Neural cell (in vitro differentiated cells): Measurements from ENCODE around the gene SLC28A3. TPM values are rescaled to one million over a fixed set of nuclear protein-coding genes. Genes with fewer than 3 reads are reported as not detected.

Experiments
- H2AFZ ChIP-seq: fragments of 200-600, 300-800 bp; sonication (generic), shearing (Covaris generic); 2 replicates; pipeline ENCODE4 v1.6.0; 2014; ENCODE audit warnings: low read depth, mild to moderate bottlenecking, antibody characterized with exemption, low read length, moderate library complexity
- H3F3A ChIP-seq: fragments of 200-600 bp; shearing (Covaris generic); 2 replicates; pipeline ENCODE4 v1.6.1; 2016; ENCODE audit warnings: mild to moderate bottlenecking, moderate library complexity, mixed read lengths, antibody characterized with exemption, low read length; ENCODE audit not compliant: insufficient read depth, poor library complexity, severe bottlenecking
- H3K27ac ChIP-seq: fragments of 200-600, 300-800 bp; sonication (generic), shearing (Covaris generic); 2 replicates; pipeline ENCODE4 v1.5.1; 2014; ENCODE audit warnings: mild to moderate bottlenecking, low read length, moderate library complexity
- H3K27me3 ChIP-seq: fragments of 300-800, 200-600 bp; sonication (generic), shearing (Covaris generic); 2 replicates; pipeline ENCODE4 v1.6.0; 2014; ENCODE audit warnings: mild to moderate bottlenecking, low read depth, low read length, moderate library complexity; ENCODE audit not compliant: insufficient read depth
- H3K36me3 ChIP-seq: fragments of 300-800, 200-600 bp; sonication (generic), shearing (Covaris generic); 2 replicates; pipeline ENCODE4 v1.5.1; 2014; ENCODE audit warnings: mild to moderate bottlenecking, antibody characterized with exemption, low read length, moderate library complexity; ENCODE audit not compliant: insufficient read depth
- H3K4me2 ChIP-seq: fragments of 300-800, 200-600 bp; sonication (generic), shearing (Covaris generic); 2 replicates; pipeline ENCODE4 v1.6.0; 2014; ENCODE audit warnings: mild to moderate bottlenecking, low read length
- H3K4me3 ChIP-seq: fragments of 300-800, 200-600 bp; sonication (generic), shearing (Covaris generic); 2 replicates; pipeline ENCODE4 v1.5.1; 2014; ENCODE audit warnings: mild to moderate bottlenecking, low read length, moderate library complexity
- H3K79me2 ChIP-seq: fragments of 200-600 bp; shearing (Covaris generic); replicated peaks from 2 replicates; pipeline ENCODE4 v1.6.0; 2014; ENCODE audit warnings: mild to moderate bottlenecking, low read length, moderate library complexity; ENCODE audit not compliant: insufficient read depth
- H3K9ac ChIP-seq: fragments of 300-800, 200-600 bp; sonication (generic), shearing (Covaris generic); 2 replicates; pipeline ENCODE4 v1.6.1; 2016; ENCODE audit warnings: mild to moderate bottlenecking, low read length, mixed read lengths
- H3K9me2 ChIP-seq: fragments of 200-600 bp; shearing (Covaris generic); 2 replicates; pipeline ENCODE4 v1.6.1; 2016; ENCODE audit warnings: mild to moderate bottlenecking, low read length, mixed read lengths; ENCODE audit not compliant: insufficient read depth
- H3K9me3 ChIP-seq: fragments of 200-600, 300-800 bp; sonication (generic), shearing (Covaris generic); 2 replicates; pipeline ENCODE4 v1.6.1; 2016; ENCODE audit warnings: mild to moderate bottlenecking, mixed run types, low read length, moderate library complexity, mixed read lengths
- H4K20me1 ChIP-seq: fragments of 200-600 bp; shearing (Covaris generic); 2 replicates; pipeline ENCODE4 v1.6.1; 2016; ENCODE audit warnings: mild to moderate bottlenecking, mixed run types; ENCODE audit not compliant: insufficient read depth
- EP300 ChIP-seq: fragments of 450-650 bp; conservative IDR thresholded peaks from 2 replicates; pipeline ENCODE4 v1.6.1; 2014; ENCODE audit warnings: antibody characterized with exemption, mild to moderate bottlenecking, moderate library complexity; ENCODE audit not compliant: poor library complexity, severe bottlenecking
- EZH2 ChIP-seq: fragments of 200-600, 300-800 bp; shearing (Covaris generic), sonication (generic); IDR thresholded peaks from 2 replicates; pipeline ENCODE4 v1.6.1; 2014; ENCODE audit warnings: antibody characterized with exemption, low read length, borderline replicate concordance, mild to moderate bottlenecking; ENCODE audit not compliant: insufficient read depth, poor library complexity, severe bottlenecking
- MXI1 ChIP-seq: fragments of 450-650 bp; conservative IDR thresholded peaks from 2 replicates; pipeline ENCODE4 v1.6.1; 2014; ENCODE audit warnings: antibody characterized with exemption, mild to moderate bottlenecking; ENCODE audit not compliant: poor library complexity, severe bottlenecking
- POLR2AphosphoS5 ChIP-seq: IDR thresholded peaks from 2 replicates; pipeline ENCODE4 v1.6.1; 2012
- RAD21 ChIP-seq: fragments of 450-650 bp; conservative IDR thresholded peaks from 2 replicates; pipeline ENCODE4 v1.6.1; 2014; ENCODE audit warnings: antibody characterized with exemption, mild to moderate bottlenecking, moderate library complexity
- SMC3 ChIP-seq: fragments of 450-650 bp; conservative IDR thresholded peaks from 2 replicates; pipeline ENCODE4 v1.6.1; 2014; ENCODE audit warnings: antibody characterized with exemption, mild to moderate bottlenecking, moderate library complexity; ENCODE audit not compliant: poor library complexity
- TAF1 ChIP-seq: IDR thresholded peaks from 2 replicates; pipeline ENCODE4 v1.6.1; 2012; ENCODE audit warnings: low read depth
- polyA plus RNA-seq: library from polyadenylated mRNA; depleted of rRNA; stranded (reverse); fragments of >200 nt; gene quantifications from 2 replicates; pipeline ENCODE4 v1.2.3, GENCODE V29; 2014
- TF ChIP-seq, protein P1 (sequence below): fragments of 450-650 bp; IDR thresholded peaks from 2 replicates; pipeline ENCODE4 v1.5.1; 2014; ENCODE audit warnings: antibody characterized with exemption, mild to moderate bottlenecking, moderate library complexity; ENCODE audit not compliant: poor library complexity, severe bottlenecking
- TF ChIP-seq, protein P2 (sequence below): IDR thresholded peaks from 2 replicates; pipeline ENCODE4 v1.6.1; 2012; ENCODE audit warnings: borderline replicate concordance

The SLC28A3 gene
- polyA plus RNA-seq, 1 donor from 2014 or later = not detected

DNA sequence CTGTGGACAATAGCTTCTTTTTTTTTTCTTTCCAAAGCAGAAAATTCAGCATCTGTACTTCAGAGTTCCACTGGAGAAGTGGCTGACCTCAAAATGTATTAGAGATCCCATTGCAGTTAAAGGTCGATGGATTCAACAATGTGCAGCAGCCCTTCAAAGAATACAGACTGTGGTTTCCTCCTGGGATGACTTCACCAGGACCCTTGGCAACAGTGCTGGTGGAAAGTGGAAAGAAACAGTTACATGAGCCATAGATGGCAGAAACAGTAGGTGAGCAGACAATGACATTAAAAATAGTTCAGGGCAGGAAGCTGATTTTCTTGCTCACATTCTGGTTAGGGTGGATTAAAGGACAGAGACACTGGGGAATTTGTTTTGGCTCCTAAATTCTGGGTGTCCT lies 62.4 kb downstream of the SLC28A3 start:
- no peak overlapping the region for H3K4me2 ChIP-seq
- no peak overlapping the region for H3K4me3 ChIP-seq
- no peaks in the 10 kb centered on the region for H3K9me2 ChIP-seq
- no peaks in the 10 kb centered on the region for H3F3A ChIP-seq
- TF ChIP-seq POLR2AphosphoS5 (no peak), MXI1 (no peak), RAD21 (no peak), SMC3 (no peak), EP300 (no peak), TAF1 (no peak), EZH2 (no peak)
- TF ChIP-seq, protein P1, sequence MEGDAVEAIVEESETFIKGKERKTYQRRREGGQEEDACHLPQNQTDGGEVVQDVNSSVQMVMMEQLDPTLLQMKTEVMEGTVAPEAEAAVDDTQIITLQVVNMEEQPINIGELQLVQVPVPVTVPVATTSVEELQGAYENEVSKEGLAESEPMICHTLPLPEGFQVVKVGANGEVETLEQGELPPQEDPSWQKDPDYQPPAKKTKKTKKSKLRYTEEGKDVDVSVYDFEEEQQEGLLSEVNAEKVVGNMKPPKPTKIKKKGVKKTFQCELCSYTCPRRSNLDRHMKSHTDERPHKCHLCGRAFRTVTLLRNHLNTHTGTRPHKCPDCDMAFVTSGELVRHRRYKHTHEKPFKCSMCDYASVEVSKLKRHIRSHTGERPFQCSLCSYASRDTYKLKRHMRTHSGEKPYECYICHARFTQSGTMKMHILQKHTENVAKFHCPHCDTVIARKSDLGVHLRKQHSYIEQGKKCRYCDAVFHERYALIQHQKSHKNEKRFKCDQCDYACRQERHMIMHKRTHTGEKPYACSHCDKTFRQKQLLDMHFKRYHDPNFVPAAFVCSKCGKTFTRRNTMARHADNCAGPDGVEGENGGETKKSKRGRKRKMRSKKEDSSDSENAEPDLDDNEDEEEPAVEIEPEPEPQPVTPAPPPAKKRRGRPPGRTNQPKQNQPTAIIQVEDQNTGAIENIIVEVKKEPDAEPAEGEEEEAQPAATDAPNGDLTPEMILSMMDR = no peak
- TF ChIP-seq, protein P2, sequence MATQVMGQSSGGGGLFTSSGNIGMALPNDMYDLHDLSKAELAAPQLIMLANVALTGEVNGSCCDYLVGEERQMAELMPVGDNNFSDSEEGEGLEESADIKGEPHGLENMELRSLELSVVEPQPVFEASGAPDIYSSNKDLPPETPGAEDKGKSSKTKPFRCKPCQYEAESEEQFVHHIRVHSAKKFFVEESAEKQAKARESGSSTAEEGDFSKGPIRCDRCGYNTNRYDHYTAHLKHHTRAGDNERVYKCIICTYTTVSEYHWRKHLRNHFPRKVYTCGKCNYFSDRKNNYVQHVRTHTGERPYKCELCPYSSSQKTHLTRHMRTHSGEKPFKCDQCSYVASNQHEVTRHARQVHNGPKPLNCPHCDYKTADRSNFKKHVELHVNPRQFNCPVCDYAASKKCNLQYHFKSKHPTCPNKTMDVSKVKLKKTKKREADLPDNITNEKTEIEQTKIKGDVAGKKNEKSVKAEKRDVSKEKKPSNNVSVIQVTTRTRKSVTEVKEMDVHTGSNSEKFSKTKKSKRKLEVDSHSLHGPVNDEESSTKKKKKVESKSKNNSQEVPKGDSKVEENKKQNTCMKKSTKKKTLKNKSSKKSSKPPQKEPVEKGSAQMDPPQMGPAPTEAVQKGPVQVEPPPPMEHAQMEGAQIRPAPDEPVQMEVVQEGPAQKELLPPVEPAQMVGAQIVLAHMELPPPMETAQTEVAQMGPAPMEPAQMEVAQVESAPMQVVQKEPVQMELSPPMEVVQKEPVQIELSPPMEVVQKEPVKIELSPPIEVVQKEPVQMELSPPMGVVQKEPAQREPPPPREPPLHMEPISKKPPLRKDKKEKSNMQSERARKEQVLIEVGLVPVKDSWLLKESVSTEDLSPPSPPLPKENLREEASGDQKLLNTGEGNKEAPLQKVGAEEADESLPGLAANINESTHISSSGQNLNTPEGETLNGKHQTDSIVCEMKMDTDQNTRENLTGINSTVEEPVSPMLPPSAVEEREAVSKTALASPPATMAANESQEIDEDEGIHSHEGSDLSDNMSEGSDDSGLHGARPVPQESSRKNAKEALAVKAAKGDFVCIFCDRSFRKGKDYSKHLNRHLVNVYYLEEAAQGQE = no peak
- H3K27me3 ChIP-seq = no peaks in the 10 kb centered on the region
- no peaks in the 10 kb centered on the region for H3K36me3 ChIP-seq
- no peak overlapping the region for H3K9ac ChIP-seq
- H3K79me2 ChIP-seq = no peaks in the 10 kb centered on the region
- H4K20me1 ChIP-seq = no peaks in the 10 kb centered on the region
- H3K27ac ChIP-seq = no peak overlapping the region
- no peaks in the 10 kb centered on the region for H3K9me3 ChIP-seq
- H2AFZ ChIP-seq = no peak overlapping the region

DNA sequence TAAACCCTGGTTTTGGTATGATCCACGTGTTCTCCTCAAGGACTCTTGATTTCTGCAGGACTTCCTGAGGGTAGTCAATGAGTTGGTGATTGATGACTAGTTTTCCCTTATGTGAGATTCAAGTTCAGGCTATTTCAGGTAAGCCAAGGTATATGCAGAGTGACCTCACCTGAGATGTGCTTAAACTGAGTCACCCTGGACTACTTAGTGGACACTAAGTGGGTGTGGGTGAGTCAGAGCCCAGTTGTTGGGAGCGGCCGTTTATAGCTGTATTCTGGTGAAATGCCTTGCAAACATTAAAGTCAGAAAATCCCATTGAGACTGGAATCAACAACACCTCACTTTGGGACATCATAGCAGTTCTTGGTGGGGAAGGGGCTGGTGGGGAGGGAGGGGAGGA lies 62.9 kb downstream of the SLC28A3 start:
- TF ChIP-seq POLR2AphosphoS5 = no peak
- TF ChIP-seq, protein P1 = no peak
- TF ChIP-seq EZH2 = no peak
- no peak for TF ChIP-seq MXI1
- TF ChIP-seq, protein P2 = no peak
- no peak for TF ChIP-seq RAD21
- no peak for TF ChIP-seq TAF1
- no peak for TF ChIP-seq EP300
- TF ChIP-seq SMC3 = no peak
- Histone ChIP-seq H3K4me3 (no peak overlapping the region), H4K20me1 (no peaks in the 10 kb centered on the region), H3K9me2 (no peaks in the 10 kb centered on the region), H3K27me3 (no peaks in the 10 kb centered on the region), H3K9me3 (no peaks in the 10 kb centered on the region), H3K9ac (no peak overlapping the region), H2AFZ (no peak overlapping the region), H3F3A (no peaks in the 10 kb centered on the region), H3K79me2 (no peaks in the 10 kb centered on the region), H3K27ac (no peak overlapping the region), H3K4me2 (no peak overlapping the region), H3K36me3 (no peaks in the 10 kb centered on the region)
